ENCODE measurements around the gene CDK5R1. TPM values are rescaled to one million over a fixed set of nuclear protein-coding genes. Genes with fewer than 3 reads are reported as not detected.
A peak's percentile ranks its signal among the peaks of the same experiment; 100 is the strongest.

CDK5R1 gene
- polyA plus RNA-seq, 1 donor (not counting 4 experiments of a cell fraction or from before 2014, with no cell fraction given) = 2.9 TPM

DNA sequence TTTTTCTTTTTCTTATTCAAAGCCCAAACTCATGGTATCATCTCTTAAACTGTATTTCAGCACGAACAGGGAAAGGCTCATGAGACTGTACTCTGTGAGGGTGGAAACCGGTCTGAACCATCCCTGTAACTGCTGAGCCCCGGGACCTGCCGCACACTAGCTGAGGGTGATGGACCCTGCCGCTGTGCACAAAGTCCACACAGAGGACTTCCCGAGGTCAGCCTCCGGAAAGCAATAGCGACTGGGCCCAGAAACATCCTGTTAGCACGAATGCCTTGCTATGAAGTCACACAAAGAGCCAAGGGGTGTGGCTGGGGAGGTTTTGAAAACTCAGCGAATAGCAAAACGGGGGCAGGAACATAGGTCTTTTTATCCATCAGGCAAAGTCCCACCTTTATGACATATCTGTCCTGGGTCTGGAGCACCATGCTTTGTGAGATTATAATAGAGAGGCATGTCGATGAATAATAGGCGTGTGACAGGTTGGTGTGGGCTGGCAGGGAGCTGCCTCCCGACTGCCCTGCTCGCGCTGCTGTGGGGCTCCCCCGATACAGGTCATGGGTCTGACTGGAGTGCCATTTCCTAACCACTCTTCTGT is 33.4 kb downstream of the CDK5R1 start:
- no peak for TF ChIP-seq EZH2 (IDR thresholded peaks at IDR 0.05; ENCODE audit: low read length)
- TF ChIP-seq, protein P1, sequence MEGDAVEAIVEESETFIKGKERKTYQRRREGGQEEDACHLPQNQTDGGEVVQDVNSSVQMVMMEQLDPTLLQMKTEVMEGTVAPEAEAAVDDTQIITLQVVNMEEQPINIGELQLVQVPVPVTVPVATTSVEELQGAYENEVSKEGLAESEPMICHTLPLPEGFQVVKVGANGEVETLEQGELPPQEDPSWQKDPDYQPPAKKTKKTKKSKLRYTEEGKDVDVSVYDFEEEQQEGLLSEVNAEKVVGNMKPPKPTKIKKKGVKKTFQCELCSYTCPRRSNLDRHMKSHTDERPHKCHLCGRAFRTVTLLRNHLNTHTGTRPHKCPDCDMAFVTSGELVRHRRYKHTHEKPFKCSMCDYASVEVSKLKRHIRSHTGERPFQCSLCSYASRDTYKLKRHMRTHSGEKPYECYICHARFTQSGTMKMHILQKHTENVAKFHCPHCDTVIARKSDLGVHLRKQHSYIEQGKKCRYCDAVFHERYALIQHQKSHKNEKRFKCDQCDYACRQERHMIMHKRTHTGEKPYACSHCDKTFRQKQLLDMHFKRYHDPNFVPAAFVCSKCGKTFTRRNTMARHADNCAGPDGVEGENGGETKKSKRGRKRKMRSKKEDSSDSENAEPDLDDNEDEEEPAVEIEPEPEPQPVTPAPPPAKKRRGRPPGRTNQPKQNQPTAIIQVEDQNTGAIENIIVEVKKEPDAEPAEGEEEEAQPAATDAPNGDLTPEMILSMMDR (optimal IDR thresholded peaks at IDR 0.05 in 1 of 3, IDR thresholded peaks at IDR 0.05 in 1 of 3, conservative IDR thresholded peaks at IDR 0.05 in 1 of 3; ENCODE audit: extremely low read depth in 1 of 3, insufficient read depth in 2 of 3, low read length in 3 of 3) = no peak
- no peaks in the 10 kb centered on the region for H3K36me3 ChIP-seq (ENCODE audit: control insufficient read depth in 2 of 2, extremely low read depth in 1 of 2, insufficient read depth in 2 of 2, low read length in 2 of 2)
- peak overlapping the region; percentile 43 for H3K27ac ChIP-seq (ENCODE audit: control insufficient read depth, insufficient read depth, low read length)
- peaks cover 13% of the 10 kb centered on the region for H3K4me1 ChIP-seq (ENCODE audit: control insufficient read depth, extremely low read depth, insufficient read depth, low read length)
- FAIRE-seq (no peak), DNase-seq (ENCODE audit: low read depth, low spot score) (no peak)
- dilution Hi-C loops (cut with MboI; ENCODE audit: extremely low pct_ligation_motif_present, low sequenced_read_pairs) = no loop called here
- H3K79me2 ChIP-seq (ENCODE audit: control insufficient read depth, insufficient read depth, low read length) = no peaks in the 10 kb centered on the region
- no peaks in the 10 kb centered on the region for H3K9me1 ChIP-seq (ENCODE audit: control insufficient read depth, extremely low read depth, insufficient read depth, low read length)
- H3K27me3 ChIP-seq (ENCODE audit: control insufficient read depth, extremely low read depth, insufficient read depth, low read length) = no peaks in the 10 kb centered on the region
- H3K9ac ChIP-seq (ENCODE audit: control insufficient read depth, extremely low read depth, insufficient read depth, low read length) = peak overlapping the region; percentile 26
- H3K4me3 ChIP-seq (ENCODE audit: control insufficient read depth in 2 of 3, extremely low read depth in 1 of 3, insufficient read depth in 2 of 3, low read depth in 1 of 3, low read length in 3 of 3) = peak overlapping the region in 1 of 3 experiments; percentile 49
- H2AFZ ChIP-seq (ENCODE audit: control insufficient read depth, low read length) = no peak overlapping the region
- no peaks in the 10 kb centered on the region for H3K9me3 ChIP-seq (ENCODE audit: control insufficient read depth, low read depth, low read length)
- no peaks in the 10 kb centered on the region for H4K20me1 ChIP-seq (ENCODE audit: control insufficient read depth, extremely low read depth, insufficient read depth, low read length)
- peak overlapping the region; percentile 60 for H3K4me2 ChIP-seq (ENCODE audit: control insufficient read depth, extremely low read depth, insufficient read depth, low read depth, low read length)

DNA sequence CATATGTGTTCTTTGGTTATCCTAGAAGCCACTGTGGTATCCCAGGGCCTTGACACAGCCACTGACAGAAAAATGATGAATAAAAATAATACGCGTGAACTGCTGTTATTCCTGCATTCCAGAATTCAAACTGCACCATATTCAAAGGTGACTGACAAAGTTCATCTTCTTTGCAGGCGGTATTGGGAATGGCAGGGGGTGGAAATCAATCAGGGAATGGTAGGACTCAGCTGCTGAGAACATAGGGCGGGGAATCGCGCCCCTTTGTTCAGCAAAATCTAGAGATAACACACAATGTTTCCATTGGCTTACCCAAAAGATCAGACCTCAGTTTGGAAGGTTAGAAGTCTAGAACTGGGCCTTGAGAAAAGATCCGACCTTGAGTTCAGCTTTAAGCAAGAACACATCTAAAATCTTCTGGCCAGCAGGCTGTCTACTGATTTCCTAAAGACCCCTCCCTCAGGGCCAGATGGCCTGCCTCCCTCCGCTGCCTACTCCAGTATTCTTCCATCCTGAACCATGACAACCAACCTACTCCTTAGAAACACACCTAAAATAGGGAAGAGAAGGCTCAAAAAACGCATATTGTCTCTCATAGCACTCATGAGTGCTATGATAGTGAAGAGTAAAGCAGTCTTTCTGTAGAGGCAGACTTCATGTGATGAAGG is 34.1 kb downstream of the CDK5R1 start:
- Histone ChIP-seq H4K20me1 (ENCODE audit: control insufficient read depth, extremely low read depth, insufficient read depth, low read length) (no peaks in the 10 kb centered on the region), H3K36me3 (ENCODE audit: control insufficient read depth in 2 of 2, extremely low read depth in 1 of 2, insufficient read depth in 2 of 2, low read length in 2 of 2) (no peaks in the 10 kb centered on the region), H3K27ac (ENCODE audit: control insufficient read depth, insufficient read depth, low read length) (no peak overlapping the region), H3K9me3 (ENCODE audit: control insufficient read depth, low read depth, low read length) (no peaks in the 10 kb centered on the region), H3K4me2 (ENCODE audit: control insufficient read depth, extremely low read depth, insufficient read depth, low read depth, low read length) (no peak overlapping the region), H3K9ac (ENCODE audit: control insufficient read depth, extremely low read depth, insufficient read depth, low read length) (no peak overlapping the region), H3K4me3 (ENCODE audit: control insufficient read depth in 2 of 3, extremely low read depth in 1 of 3, insufficient read depth in 2 of 3, low read depth in 1 of 3, low read length in 3 of 3) (no peak overlapping the region), H3K27me3 (ENCODE audit: control insufficient read depth, extremely low read depth, insufficient read depth, low read length) (no peaks in the 10 kb centered on the region), H3K4me1 (ENCODE audit: control insufficient read depth, extremely low read depth, insufficient read depth, low read length) (peaks cover 13% of the 10 kb centered on the region), H3K79me2 (ENCODE audit: control insufficient read depth, insufficient read depth, low read length) (no peaks in the 10 kb centered on the region), H3K9me1 (ENCODE audit: control insufficient read depth, extremely low read depth, insufficient read depth, low read length) (no peaks in the 10 kb centered on the region), H2AFZ (ENCODE audit: control insufficient read depth, low read length) (no peak overlapping the region)
- DNase-seq (ENCODE audit: low read depth, low spot score) (no peak), FAIRE-seq (peak; percentile 55)
- TF ChIP-seq EZH2 (IDR thresholded peaks at IDR 0.05; ENCODE audit: low read length) = no peak
- TF ChIP-seq, protein P1 (optimal IDR thresholded peaks at IDR 0.05 in 1 of 3, IDR thresholded peaks at IDR 0.05 in 1 of 3, conservative IDR thresholded peaks at IDR 0.05 in 1 of 3; ENCODE audit: extremely low read depth in 1 of 3, insufficient read depth in 2 of 3, low read length in 3 of 3) = no peak
- dilution Hi-C loops (cut with MboI; ENCODE audit: extremely low pct_ligation_motif_present, low sequenced_read_pairs) = no loop called here

Data from keratinocyte (primary cell).